Keratinocyte (primary cell): Measurements from ENCODE around the gene PFKFB3.

ENCODE experiments used
- EZH2 ChIP-seq: IDR thresholded peaks from one replicate; pipeline ENCODE4 v1.6.1; 2012; ENCODE audit warnings: inconsistent platforms, mild to moderate bottlenecking, low read length, moderate library complexity
- TF ChIP-seq, protein P1 (sequence below), 3 experiments: IDR thresholded peaks in 1 of 3; conservative IDR thresholded peaks in 1 of 3; optimal IDR thresholded peaks in 1 of 3; 2 replicates in 2 of 3; 3 replicates in 1 of 3; pipeline versions ENCODE3 to v1.5.1; 2011; ENCODE audit warnings: low read length in 3 of 3, mild to moderate bottlenecking in 3 of 3, moderate library complexity in 2 of 3, control low read depth in 1 of 3, inconsistent platforms in 1 of 3; ENCODE audit not compliant: insufficient read depth in 2 of 3; ENCODE audit errors: extremely low read depth in 1 of 3

- TF ChIP-seq EZH2: no peak
- TF ChIP-seq, protein P1, sequence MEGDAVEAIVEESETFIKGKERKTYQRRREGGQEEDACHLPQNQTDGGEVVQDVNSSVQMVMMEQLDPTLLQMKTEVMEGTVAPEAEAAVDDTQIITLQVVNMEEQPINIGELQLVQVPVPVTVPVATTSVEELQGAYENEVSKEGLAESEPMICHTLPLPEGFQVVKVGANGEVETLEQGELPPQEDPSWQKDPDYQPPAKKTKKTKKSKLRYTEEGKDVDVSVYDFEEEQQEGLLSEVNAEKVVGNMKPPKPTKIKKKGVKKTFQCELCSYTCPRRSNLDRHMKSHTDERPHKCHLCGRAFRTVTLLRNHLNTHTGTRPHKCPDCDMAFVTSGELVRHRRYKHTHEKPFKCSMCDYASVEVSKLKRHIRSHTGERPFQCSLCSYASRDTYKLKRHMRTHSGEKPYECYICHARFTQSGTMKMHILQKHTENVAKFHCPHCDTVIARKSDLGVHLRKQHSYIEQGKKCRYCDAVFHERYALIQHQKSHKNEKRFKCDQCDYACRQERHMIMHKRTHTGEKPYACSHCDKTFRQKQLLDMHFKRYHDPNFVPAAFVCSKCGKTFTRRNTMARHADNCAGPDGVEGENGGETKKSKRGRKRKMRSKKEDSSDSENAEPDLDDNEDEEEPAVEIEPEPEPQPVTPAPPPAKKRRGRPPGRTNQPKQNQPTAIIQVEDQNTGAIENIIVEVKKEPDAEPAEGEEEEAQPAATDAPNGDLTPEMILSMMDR (optimal IDR thresholded peaks at IDR 0.05 in 1 of 3, IDR thresholded peaks at IDR 0.05 in 1 of 3, conservative IDR thresholded peaks at IDR 0.05 in 1 of 3; ENCODE audit: extremely low read depth in 1 of 3, insufficient read depth in 2 of 3, low read length in 3 of 3): peak in 1 of 3 experiments; percentile 34
Observed at GRCh38 chr10:6173203-6173602, 29.5 kb upstream of the PFKFB3 start.
